ELR (cell line): ENCODE data around the gene EPHB2.
A peak's percentile ranks its signal among the peaks of the same experiment; 100 is the strongest.
"Not testable (repeated sequence)": the region's sequence is repeated elsewhere in the genome, so short reads cannot be mapped to it uniquely, and the experiment has no call there.

Source experiments
- DNase-seq: peaks from one replicate; pipeline ENCODE4 v3.0.0-alpha.2; 2015; ENCODE audit warnings: low read depth

The EPHB2 gene

DNA sequence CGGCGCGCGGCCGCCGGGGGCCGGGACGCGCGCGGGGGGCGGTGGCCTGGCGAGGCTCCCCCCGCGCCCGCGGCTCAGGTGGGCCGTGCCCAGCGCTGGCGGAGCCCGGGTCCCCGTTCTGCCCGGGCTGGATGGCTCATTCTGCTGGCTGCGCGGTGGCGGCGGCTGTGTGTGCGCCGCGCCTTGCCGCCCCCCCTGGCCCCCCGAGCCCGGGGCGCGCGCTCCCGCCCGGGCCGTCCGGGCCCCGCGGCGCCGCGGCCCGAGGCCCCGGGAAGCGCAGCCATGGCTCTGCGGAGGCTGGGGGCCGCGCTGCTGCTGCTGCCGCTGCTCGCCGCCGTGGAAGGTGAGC is at the start of gene EPHB2:
Gene EPHB2, plus strand, starts transcription at position 139 of the 349 bp plus-strand sequence. Its CDS starts 144 bp downstream, at position 283.
- DNase-seq, result peak; percentile 68

DNA sequence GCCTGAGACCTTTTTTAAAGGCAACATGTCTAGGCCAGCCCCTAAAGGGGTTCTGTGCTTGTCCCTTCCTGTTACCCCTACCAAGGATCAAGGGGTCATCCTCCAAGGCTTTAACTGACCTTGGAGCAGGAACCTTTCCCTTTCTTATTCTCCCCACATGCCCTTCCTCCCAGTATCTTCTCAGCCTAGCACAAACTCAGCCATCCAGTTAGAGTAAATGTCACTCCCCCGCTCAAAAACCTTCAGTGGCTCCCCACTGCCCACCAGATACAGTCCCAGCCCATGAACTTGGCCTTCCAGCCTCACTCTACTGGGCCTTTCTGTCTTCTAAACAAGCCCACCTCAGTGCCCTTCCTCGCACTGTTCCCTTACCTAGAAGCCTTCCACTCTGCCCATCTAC is 48.8 kb upstream of the EPHB2 start:
- DNase-seq, result no peak

DNA sequence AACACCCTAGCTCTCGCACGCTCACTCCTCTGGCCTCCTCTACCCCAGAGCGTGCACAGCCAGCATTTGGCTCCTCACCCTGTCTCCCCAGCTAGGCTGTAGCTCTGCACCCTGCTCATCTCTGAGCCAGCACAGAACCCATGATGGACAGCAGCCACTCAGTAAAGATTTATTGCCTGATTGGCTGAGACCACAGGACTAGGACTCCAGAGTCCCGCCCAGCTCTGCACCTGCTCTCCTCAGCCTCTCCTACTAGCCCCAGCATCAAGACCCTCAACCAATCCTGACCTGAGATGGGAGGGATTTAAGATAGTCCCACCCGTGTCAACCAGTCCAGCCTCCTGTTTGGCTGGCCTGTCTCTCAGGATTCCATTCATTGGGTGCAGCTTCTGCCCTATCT is 48.3 kb upstream of the EPHB2 start:
- peak; percentile 33 for DNase-seq

DNA sequence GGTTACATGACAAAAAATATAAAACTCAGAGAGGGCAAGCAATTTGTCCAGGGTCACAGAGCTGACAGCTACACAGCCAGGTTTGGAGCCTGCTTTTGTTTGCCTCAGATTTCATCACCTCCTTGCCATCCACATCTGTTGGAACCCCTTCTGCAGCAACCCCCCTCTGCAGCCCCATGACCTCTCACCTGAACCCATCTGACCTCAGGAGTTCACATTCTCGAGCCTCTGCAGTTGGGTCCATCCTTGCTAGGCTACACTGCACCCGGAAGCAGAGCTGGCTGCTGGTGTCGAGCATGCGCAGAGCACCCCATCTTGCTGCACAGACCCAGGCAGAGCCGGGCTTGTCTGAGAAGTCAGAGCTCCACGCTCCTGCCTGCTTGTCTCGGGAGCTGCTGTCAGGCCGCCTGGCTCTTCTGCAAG is 47.6 kb upstream of the EPHB2 start:
- no peak for DNase-seq

DNA sequence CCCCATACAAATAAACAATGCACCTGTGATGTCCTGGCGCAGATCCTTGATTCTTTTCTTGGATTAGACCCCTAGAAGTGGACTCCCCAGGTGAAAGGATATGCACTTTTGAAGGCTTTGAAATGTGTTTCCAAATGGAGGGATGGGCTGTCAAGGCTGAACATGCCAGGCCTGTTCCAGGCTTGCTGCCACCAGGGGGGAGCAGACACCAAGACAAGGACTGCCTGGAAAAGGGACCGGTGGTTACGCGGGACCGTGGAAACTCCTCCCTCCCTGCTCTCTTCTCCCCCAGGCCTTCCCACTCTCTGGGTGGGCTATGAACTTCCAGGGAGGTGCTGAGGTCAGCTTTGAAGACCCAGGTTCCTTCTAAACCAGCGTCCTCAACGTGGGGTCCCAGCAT is 44.9 kb upstream of the EPHB2 start:
- DNase-seq, result peak; percentile 63

GRCh38 chr1:22666412-22666811 is 44.2 kb upstream of the EPHB2 start:
- no peak for DNase-seq

DNA sequence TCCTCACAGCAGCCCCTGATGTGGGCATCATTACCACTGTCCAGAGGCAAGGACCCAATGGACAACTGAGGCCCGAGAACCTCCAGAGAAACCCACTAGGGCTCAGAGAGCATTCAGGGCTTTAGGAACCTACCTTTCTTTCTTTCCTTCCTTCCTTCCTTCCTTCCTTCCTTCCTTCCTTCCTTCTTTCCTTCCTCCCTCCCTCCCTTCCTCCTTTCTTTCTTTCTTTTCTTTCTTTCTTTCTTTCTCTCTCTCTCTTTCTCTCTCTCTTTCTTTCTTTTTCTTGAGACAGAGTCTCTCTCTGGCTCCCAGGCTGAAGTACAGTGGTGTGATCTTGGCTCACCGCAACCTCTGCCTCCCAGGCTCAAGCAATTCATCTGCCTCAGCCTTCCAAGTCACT is 41.8 kb upstream of the EPHB2 start:
- not testable (repeated sequence) for DNase-seq

DNA sequence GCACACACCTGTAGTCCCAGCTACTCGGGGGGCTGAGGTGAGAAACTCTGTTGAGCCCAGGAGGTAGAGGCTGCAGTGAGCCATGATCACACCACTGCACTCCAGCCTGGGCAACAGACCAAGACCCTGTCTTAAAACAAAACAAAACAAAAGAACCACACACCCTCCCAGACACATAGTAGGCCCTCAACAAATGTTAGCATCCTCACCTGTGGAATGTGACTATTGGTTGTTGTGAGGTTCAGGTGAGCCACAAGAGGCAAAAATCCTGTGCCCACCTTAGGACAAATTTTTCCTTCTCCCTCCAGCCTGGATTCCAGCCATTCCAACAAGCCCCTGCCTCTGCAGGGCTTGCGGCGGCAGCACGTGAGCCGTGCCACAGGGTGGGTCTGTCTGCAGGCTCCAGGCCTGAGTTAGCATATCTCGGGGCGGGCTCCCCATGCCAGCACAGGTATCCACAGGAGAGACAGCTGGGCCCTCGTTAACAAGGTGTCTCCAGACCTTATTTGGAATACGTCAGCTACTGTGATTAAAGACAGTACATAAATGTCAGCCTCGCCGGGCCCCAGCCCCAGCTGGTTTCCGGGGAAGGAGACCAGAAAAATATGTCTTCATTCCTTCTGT is 40.2 kb upstream of the EPHB2 start:
- no peak for DNase-seq

DNA sequence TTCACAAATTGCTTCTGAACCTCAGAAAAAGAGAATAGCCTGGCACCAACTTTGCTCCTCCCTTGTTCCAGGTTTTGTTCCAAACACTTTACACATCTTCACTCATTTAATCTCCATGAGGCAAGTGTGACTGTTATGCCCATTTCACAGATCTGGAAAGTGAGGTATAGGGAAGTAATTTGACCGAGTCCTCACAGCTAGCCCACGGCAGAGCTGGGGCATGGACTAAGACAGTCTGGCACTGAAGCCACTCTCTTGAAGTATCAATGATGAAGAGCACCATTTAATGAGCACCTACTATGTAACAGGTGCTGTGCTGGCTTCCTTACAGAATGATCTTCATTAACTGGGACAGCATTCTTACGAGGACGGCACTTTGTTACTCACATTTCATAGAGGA is 38.6 kb upstream of the EPHB2 start:
- no peak for DNase-seq

- peak; percentile 75 for DNase-seq
These were observed 36.9 kb upstream of the EPHB2 start for GRCh38 chr1:22673486-22674409.

GRCh38 chr1:22674410-22674749 is 36.3 kb upstream of the EPHB2 start:
- DNase-seq, result no peak

GRCh38 chr1:22676151-22676550 is 34.5 kb upstream of the EPHB2 start:
- DNase-seq, result not testable (repeated sequence)

DNA sequence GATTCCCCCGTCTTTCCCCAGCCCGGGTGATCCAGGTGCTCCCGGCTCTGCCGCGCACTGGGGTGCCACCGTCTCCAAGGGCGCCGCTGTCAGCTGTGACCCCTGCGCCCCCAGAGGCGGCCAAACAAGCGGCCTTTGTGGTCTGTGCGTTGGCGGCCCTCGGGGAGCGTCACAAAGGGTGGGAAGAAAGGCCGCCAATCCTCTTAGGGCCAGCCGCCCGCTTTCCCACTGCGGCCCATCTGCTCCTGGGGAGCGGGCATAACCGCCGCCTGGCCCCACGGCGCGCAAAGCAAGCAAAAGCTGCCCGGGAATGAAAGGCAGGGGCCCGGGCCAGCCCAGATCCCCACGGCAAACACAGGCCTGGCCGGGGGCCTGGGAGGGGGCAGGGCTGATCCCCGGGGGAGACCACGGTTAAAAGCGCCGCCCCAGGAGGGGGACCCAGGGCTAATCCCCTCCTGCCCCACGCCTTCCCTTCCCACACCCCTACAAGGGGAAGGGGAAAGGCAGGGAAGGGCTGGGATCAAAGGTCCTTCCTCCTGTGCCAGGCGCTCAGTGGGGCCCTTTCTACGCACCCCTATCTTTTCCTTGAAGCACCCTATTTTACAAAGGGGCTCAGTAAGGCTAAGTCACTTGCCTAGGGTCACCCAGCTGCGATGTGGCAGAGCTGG is 33.6 kb upstream of the EPHB2 start:
- no peak for DNase-seq

GRCh38 chr1:22677931-22678896 is 32.4 kb upstream of the EPHB2 start:
- no peak for DNase-seq

DNA sequence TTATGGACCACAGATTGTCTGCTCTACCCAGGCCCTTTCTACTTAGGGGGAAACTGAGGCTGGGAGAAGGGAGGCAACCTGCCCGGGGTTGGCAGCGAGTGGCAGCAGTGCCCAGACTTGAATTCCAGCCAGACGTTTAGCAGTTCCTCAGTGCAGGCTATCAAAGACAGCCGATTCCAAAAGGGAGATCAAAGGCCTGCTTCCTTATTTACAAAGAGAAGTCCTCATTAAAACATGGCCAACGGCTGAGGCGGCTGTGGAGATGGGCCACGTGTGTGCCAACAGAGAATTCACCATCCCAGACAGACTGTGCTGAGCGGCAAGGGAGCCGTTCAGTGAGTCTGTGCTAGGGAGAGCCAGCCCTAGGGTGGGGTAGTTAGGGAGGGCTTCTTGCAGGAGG is 29.9 kb upstream of the EPHB2 start:
- DNase-seq, result no peak

DNA sequence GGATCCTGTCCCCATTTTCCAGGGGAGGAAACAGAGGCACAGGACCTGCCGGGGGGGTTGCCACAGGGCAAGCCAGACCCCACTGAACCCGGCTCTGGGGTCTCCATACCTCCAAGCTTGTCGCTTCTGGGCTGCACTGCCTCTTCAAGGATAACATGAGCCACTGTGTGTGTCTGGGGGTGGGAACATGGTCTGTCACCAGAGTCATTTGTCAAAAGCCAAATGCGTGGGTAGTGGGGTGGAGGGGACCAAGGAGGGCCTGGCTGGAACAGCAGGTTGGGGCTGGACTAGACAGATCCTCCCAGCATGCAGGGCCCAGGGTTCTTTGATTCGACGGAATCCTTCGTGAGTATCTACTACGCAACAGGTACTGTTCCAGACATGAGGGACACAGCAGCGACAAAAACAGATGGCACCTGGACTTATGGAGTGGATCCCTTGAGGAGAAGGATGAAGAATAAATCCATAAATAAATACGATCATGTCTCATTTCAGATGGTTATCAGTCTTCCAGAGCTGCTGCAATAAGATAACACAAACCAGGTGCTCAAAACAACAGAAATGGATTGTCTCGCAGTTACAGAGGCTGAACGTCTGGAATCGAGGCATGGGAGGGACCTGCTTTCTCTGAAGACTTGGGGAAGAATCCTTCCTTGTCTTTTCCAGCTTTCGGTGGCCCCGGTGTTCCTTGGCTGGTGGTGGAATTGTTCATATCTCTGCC is 28.9 kb upstream of the EPHB2 start:
- DNase-seq, result no peak

GRCh38 chr1:22683547-22683946 is 27.1 kb upstream of the EPHB2 start:
- DNase-seq, result no peak

DNA sequence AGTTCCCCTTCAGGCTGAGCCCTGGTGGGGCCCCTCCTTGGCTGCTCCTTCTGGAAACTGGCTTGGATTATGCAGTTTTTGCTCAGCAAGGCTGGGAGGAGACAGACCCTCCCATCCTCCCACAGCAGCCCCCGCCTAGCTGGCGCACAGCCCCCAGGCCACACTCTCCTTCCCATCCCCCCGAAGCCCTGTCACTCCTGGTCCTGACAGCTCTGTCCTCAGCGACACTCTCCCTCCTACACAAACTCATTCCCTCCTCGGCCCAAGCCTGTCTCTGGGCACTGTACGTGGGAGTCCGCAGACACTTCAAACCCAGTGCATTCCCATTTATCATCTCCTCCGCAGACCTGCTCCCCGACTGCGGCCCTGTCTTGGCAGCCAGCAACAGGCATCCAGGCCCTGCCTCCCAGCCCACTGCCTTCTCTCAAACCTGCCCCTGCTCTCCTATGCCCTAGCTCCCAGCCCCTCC is 25.0 kb upstream of the EPHB2 start:
- no peak for DNase-seq

DNA sequence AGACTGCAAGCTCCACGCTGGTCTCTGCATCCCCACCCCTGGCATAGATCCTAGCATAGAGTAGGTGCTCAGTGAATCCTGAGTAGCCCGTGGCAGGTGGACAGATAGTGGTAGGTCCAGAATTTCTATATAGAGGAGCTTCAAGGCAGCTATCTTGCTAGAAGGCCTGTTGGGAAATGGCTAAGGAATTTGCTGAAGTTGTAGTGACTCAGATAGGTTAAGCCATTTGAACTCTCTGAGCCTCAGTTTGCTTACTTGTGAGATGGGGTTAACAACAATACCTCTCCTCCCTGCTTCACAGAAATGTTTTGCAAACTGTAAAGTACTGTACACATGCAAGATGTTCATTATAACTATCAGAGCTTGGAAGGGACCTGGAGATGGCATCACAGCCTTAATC is 23.4 kb upstream of the EPHB2 start:
- peak; percentile 54 for DNase-seq

GRCh38 chr1:22688466-22688865 is 22.2 kb upstream of the EPHB2 start:
- DNase-seq, result no peak

DNA sequence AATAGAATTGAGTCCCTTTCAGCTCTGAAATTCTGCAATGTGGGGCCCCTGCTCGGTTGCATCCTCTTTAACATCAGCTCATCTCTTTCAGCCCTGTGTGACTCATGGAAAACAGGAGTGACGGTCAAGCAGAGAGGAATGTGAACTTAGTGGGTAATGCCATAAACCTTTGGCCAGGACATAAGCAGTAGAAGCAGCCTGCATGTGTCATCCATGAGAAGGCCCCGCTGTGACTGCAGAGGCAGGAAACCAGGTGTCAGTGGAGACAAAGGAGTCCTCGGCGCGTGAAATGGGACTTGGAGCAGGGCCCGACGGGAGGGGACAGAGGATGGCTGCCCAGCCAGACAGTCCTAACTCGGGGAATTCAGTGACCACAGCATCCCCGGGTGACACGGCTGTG is 21.1 kb upstream of the EPHB2 start:
- DNase-seq, result peak; percentile 97
